Inflammatory macrophage treated with lipopolysaccharide for 1 hour (primary cell): ENCODE measurements around the gene ESAM.
A peak's percentile ranks its signal among the peaks of the same experiment; 100 is the strongest.

Experiments
- DNase-seq, 2 donors: peaks; one replicate each; pipeline ENCODE4 v3.0.0-alpha.2; 2020 to 2022

The ESAM gene

DNA sequence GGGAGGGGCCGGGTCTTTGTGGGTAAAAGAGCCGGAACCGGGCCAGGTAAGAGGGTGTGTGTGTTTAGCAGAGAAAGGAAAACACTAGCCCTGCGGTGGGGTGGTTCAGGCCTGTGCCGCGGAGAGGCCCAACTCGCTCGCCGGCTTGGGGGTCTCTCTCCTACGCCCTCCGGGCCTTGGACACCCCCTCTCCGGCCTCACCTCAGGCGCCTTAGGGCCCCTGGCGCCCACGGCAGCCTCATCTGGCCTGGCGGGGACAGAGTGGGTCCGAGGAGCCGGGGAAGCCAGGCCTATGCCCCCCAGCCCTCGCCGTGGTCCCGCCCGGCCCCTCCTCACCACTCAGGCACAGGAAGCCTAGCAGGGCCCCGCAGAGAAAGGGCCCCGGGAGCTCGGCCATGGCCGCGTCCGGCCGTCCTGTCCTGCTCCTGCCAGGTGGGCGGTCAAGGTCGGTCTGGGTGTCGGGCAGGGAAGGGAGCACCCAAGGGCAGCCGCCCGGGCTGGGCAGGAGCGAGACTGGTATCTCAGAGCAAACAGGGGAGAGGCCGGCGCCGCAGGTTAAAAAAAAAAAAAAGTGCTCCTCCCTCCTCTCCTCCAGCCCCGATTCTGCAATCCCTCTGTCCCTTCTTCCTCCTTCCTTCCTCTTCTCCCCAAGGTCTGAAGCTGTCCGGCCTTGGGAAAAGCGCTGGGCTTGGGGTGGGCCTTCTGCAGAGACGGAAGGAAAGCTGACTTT is 10.2 kb downstream of the ESAM start, which contains the start of gene VSIG2:
Gene VSIG2 (minus strand): TSS at position 515 of the 730 bp plus-strand sequence. CDS start 118 bp downstream, at position 397.
- no peak for DNase-seq

DNA sequence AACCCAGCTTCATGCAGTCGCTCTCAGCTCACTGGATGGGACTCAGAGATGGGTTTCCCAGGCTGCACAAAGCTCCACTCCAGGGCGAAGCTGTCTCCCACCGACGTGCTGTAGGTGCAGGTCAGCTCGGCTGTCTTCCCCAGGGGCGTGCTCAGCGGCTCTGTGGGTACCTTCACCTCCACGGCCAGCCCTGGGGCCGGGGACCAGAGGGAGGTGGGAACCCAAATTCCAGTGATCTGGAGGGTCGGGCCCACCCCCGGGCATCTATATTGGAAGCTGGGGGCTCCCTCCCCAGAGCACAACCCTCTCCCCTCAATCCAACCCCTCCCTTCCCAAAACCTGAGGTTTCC is 10.7 kb downstream of the ESAM start:
- no peak for DNase-seq

DNA sequence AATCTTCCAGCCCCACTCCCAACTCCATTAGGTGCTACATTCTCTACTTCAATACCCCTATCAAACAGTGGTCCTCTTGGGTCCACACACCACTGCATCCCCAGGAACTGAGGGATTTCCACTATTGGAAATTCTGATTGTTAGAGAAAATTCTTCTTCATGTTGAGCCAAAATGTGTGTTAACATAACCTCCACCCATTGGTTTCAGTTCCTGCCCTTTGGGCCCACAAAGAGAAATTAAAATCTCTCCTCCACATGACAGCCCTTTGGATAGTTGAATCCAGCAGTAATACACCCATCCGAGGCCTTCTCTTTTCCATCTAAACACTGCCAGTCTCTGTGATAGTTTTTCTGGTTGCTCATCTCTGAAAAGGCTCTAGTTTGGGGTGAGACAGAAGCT is 12.2 kb downstream of the ESAM start:
- peak; percentile 57 to 65 for DNase-seq

DNA sequence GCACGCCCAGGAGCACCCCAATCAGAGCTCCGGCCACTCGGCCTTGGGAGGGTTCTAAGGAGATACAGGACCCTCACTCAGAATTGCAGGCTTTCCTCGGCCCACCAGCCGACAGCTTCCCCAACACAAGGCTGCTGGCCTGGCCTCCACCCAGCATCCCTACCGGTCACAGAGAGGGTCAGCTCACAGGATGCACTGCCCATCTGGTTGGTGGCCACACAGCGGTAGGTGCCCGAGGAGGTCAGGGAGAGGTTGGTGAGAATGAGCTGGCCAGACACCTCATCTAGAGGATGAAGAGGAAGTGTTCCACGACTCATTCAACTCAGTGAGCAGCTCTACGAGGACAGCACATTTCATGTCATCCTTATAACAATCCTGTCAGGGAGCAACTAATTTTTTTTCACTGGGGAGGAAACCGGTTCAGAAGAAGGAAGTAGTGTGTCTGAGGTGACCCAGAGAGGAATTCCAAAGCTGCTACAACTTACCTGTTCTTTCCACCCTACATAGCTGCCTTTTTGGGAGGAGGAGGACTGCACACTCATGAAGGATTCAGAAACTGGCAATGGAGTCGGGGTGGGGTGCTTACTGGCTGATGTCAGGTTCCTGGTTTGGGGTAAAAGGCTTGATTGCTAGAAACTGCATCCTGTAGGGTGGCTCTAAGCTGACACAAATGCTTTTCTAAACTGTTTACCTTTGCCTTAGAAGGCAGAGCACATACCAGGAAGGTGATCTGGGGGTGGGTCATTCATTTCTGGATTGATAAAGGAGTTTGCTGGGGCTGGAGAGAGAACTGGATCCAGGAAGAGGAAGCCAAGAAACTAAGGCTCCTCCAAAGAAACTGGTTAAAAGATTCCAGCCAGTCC is 13.4 kb downstream of the ESAM start:
- DNase-seq: no peak

DNA sequence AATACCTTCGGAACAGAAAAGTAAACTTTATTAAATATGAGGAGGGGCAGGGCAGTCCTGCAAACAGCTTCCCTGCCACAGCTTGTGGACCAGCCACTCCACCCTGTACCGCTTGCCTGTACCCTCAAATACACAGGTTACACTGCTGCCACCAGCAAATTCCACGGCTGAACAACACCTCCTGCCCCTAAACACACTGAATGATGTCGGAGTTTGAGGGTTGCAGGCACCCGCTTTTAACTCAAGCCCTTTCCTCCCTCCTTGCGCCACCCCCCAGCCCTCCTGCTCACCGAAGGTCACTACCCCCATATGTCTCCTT is 14.0 kb downstream of the ESAM start:
- DNase-seq: no peak

DNA sequence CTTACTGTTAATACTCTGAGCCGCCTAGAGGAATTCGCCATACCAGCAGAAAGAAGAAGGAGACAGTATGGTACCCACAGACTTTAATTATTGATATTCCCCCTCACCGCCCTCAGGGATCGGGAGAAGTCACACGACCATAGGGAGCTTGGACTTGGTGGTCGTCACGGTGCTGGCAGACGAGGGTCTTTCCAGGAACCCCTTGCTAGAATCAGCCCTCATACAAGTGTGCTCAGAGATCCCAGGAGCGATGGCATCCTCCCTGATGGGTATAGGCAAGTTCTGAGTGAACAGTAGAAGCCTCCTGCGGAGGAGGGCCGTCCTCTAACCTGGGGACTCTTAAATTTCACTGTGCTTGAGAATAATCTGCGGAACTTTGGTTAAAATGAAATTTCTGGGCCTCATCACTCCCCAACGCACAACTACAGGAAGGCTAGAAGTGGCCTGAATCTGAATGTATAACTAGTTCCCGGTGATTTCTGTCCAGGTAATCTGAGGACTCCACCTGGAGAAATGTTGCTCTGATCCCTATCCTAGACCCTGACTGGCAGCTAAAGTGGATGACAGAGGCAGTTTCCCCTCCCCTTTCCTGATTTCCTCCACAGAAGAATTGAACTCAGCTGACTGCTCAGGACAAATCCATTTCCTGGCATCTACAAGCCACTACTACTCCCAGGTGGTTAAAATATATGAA is 14.5 kb downstream of the ESAM start:
- DNase-seq: no peak

DNA sequence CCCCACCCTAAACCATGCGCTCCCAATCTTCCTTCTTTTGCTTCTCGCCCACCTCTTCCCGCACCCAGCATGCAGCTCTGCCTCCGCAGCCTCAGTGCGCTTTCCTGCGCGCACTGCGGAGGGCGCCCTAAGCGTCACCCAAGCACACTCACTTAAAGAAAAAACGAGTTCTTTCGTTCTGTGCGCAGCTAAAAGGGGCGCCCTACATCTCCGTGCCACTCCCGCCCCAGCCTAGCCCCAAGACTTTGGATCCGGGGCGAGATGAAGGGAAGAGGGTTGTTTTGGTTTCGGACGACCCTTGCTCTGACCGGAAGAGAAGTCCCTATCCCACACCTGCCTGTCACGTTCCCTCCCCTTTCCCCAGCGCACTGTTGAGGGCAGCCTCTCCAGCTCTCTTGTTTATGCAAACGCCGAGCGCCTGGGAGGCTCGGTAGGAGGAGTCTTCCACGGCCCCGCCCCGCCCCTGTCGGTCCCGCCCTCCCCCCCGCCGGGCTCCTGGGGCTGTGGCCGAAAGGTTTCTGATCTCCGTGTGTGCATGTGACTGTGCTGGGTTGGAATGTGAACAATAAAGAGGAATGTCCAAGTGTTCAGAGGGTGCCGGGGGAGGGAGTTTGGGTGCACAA is 15.4 kb downstream of the ESAM start:
- peak; percentile 41 to 65 for DNase-seq

DNA sequence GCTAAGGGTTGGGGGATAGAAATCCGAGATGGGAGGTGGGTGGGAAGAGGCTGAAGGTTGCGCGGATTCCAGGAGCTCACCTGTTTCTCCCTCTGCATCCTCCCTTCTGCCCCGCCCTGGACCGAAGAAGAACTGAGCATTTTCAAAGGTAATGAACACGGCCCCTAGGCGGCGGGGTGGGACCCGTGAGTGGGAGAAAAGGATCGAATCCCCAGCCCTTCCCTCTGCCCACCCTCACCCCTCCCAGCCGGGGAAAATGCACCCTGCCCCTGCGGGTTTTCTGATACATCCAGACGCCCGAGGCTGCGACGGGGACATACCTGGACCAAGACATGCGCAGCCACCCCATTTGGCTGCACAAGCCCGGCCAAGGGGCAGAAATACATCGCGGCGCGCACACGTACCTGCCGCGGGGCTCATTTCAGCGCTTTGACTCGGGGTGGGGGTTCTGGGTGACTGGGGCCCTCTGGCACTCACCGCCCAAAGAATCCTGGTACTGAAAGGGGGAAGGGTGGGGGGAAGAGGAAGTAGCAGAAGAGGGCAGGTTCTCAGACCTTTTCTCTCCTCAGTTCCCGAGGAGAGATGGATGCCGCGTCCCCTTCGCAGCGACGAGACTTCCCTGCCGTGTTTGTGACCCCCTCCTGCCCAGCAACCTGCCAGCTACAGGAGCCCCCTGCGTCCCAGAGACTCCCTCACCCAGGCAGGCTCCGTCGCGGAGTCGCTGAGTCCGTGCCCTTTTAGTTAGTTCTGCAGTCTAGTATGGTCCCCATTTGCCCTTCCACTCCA is 16.1 kb downstream of the ESAM start:
- no peak for DNase-seq

DNA sequence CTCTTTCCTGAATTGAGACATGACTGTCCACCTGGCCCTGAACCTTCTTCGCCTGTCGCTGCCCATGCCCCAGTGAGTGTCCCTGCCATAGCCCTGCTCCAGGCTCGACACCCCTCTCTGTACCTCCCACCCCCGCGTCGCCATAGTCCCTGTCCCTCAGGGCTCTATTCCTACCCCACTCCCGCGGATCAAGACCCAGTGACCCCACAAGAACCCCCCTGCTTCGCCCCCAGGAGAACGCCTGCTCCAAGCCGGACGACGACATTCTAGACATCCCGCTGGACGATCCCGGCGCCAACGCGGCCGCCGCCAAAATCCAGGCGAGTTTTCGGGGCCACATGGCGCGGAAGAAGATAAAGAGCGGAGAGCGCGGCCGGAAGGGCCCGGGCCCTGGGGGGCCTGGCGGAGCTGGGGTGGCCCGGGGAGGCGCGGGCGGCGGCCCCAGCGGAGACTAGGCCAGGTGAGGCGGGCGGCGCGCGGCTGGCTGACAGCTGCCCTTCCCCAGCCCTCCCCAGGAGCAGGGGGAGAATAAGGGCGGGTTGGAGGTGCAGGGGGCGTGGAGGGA is 16.7 kb downstream of the ESAM start:
- DNase-seq: no peak

DNA sequence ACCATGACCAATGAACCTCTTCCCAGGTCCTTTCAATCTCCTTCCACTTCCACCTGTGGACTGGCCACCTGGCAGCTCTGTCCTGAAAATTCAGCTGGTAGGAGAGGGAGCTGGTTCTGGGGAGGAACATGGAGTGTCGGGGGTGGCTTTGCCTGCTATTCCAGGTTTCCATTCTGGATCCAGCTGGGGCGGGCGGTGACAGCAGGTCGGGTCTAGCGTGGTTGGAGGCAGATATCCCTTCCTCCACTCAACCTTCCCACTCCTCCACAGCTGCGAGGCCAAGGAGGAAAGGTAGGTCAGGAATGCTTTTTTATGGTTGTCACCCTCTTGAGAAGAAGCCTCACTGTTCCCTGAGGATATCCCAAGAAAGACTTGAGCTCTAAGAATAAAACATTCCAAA is 19.0 kb downstream of the ESAM start:
- DNase-seq: no peak

DNA sequence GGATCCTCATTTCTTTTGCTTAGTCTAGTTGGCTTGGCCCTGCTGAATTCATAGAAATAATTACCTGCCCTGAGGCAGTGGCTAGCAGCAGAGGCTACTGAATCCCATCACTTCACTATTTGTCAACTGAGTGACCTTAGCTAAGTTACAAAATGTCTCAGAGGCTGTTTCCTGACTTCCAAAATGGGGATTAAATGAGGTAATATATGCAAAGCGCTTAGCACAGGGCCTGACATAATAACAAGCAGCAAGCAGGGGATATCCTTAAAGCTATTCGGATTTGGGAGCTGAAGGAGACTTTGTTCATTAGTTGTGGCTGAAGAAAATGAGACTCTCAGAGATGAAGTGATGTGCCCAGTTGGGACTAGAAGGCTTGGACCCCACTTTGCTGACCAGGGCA is 19.5 kb downstream of the ESAM start:
- DNase-seq: peak; percentile 43 to 59

DNA sequence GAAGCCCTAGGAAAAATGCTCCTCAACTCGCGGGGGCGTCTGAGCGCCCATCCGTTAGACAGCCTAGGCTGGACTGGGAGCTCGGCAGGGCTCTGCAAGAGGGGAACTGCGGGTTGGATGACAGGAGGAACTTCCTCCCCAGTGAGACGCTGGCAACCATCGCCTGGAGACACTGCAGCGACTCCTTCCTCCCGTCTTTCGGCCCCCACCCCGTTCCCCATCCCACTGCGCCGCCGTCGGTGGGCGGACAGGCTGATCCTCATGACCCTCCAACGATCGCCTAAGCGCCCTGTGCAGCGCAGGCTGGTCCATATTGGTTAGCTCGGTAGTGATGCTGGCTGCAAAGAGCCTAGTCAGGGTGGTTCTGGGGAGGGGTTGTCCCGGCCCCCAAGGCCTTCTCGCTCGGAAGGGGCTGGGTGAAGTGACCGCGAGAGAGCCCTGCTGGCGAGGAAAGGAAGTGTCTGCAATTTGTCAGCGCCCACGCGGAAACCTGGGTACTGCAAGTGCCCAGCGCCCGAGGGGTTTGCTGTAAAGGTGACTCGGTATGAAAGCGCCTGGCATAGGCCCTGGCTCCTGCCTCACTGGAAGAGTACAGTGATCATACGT is 21.7 kb downstream of the ESAM start:
- DNase-seq: peak; percentile 54 to 64

DNA sequence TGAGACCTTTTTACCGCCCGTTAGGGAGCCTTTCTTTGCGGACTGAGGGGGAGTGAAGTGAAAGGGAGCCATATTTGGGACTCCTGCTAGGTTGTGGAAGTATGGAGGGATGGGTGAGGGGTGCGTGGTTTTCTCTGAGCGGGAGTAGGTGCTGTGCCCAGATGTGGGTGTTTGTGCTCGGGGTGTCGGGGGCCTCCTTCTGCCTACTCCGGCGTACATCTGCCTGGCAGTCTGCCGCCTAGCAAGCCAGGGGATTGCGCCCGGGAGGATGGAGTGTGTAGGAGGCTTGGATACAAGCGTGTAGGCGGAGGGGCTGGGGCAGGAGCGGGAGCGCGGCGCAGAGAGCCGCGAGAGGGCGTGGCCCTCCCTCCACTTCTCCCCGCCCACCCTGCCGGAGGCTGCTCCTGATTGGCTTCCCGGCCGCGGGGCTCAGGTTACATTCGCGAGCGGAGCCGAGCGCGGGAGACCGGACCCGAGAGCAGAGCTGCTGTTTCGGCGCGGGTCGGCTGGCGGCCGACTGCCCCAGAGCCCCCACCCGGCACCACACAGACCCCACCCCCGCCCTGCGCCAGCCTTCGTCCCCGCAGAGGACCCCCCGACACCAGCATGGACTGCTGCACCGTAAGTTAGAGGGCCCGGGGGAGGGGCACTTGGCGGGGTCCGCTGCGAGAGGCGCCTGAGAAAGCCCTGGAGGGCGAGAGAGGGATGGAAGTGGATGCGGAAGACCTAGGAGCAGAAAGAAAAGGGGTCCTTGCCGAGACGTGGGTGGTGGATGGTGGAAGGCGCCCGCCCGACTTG is 22.4 kb downstream of the ESAM start, which contains the start of gene NRGN:
Gene NRGN (plus strand): TSS at position 464 of the 798 bp plus-strand sequence. CDS start 143 bp downstream, at position 607.
- peak; percentile 69 to 82 for DNase-seq

DNA sequence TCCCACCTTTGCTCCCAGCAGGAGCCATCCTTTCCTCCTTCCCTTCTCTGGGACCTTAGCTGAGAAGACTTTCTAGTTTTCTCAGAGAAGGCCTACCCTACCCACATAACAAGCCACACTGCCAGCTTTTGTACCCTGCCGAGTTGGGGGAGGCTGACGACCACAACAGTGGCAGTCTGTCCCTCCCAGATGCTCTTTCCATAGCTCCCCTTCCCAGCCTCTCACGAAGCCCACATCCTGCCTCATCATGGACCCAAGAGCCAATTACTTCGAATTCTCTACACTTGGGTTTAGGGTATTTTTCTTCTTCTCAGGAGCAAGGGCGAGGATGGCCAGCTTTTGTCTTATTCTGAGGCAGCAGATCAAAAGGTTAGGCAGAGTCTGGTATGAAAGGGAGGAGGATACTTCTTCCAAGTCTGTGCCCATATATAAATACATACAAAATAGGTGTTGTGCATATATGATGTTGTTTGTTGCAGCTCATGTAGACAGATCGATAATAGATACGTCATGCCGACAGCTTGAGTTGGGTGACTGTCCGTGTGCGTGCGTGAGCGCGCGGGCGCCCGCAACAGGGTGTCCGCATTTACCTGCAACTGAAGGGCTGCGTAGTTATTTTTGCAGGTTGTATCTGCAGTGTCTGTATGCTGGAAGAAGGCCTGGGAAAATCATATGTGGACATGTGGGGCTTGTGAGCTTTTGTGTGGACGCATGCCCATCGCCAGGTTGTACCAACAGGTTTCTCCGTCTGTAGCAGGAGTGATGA is 23.2 kb downstream of the ESAM start:
- DNase-seq: no peak

DNA sequence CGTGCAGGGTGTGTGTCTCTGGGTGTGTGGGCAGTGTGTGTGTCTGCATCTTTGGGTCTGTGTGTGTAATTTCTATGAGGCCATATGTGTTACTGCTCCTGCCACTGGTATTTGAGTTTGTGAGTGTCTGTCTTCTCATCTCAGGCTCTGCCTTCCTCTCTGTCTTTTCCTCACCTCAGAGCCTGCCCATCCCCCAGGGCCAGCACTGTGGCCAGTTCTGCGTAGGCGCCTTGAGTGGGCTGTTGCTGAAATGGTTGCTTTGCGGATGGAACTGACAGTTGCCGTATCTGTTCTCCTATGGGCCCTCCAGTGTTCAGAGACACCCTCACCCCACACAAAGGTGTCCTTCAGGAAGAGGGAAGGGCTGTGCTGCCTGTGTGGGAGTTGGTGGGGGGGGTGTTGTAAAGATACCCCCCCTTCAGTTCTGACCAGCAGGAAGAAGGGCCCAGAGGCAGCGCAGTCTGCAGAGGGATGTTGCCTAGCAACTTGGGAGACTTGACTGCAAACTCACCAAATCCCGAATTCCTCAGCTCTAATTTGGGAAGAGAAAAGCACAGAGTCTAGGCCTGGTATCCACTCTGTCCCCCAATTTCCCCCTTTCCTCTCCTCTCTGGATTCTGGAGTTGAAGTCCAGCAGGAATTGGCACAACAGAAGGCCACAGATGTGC is 24.3 kb downstream of the ESAM start:
- DNase-seq: no peak

DNA sequence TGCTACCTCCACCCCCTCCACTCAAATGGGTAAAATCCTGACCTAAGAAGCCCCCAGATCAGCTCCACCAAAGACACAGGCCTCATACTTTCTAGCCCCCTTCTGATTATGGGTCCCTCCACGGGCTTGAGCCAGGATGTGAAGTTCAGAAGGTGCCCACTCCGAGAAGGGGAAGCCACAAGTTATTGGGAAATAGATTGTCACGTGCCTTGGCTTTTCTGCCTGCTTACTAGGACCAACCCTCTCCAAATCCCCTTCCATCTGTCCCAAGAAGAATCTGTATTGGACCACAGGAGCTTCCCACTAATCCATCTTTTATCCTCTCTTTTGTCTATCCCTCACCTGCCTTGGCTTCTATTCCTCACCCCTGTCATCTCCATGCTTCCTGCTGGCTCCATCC is 25.4 kb downstream of the ESAM start:
- peak; percentile 45 to 64 for DNase-seq

DNA sequence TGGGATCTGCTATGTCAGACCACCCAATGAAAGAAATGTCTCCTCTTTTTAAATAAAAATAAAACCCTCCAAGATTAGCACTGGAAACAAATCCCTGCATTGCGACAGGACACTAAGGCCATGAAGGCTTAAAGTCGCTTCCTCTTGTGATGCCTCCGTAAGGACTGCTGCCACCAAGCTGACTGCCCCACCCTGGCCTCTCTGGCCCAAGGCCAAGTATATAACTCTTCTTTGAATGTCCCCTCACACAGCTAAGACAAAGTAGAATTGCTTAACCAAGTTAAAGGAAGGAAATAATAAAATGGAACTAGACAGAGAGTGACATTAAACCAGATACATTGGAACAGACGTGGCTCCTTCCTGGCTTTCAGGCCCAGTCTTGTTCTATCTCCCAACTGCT is 29.9 kb downstream of the ESAM start:
- peak; percentile 49 to 74 for DNase-seq

DNA sequence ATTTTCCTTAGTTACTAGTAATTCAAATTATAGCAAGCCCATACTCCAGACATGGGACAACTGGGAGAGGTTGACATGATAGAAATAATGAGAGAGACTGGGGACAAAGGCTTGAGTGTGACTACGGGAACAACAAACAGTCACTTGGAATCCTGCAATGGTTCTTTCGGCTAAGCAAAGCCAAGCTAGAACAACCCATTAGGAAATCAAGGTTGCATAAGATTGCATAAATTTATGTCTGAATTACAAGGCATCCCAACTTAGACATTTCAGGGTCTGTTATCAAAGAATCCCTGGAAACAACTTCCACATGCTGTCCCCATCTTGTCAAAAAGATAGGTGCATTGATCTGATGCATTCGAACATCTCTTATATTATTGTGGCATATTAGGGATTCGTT is 32.5 kb downstream of the ESAM start:
- peak in 1 of 2 donors; percentile 58 for DNase-seq

DNA sequence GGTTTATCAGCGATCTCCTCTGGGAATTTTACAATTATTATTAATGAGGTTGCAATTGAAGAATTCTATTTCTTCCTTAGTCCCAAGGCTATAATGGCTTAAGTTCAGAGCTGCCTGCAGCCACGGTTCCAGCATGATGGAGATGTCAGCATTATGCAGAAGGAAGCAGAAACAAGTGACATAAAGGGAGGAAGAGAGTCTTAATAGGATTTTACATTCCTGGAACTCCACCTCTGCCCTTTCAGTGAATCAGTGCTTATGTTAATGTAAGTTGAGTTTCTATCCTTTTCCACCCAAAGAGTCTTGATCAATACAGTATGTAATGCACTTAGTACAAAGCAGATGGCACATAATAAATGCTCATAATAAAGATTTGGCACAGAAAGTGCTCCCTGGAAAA is 34.0 kb downstream of the ESAM start:
- DNase-seq: no peak
